ENCODE measurements around the gene INF2.

- TF ChIP-seq POLR2A (conservative IDR thresholded peaks at IDR 0.05) (no peak), CTCF (IDR thresholded peaks at IDR 0.05 in 2 of 3, conservative IDR thresholded peaks at IDR 0.05 in 1 of 3; ENCODE audit: insufficient read depth in 2 of 3, low read depth in 1 of 3, low read length in 3 of 3) (no peak), EZH2 (IDR thresholded peaks at IDR 0.05; ENCODE audit: borderline replicate concordance, low read depth, low read length) (no peak), MYC (IDR thresholded peaks at IDR 0.05; ENCODE audit: low read depth, low read length) (no peak), MYC (CRISPR knock-in tag; IDR thresholded peaks at IDR 0.05; ENCODE audit: borderline replicate concordance, low read depth) (no peak), SOX6 (IDR thresholded peaks at IDR 0.05) (no peak), YY1 (IDR thresholded peaks at IDR 0.05; ENCODE audit: borderline replicate concordance in 1 of 3, control insufficient read depth in 1 of 3, extremely low read depth in 1 of 3, insufficient read depth in 3 of 3, insufficient read length in 1 of 3, insufficient replicate concordance in 2 of 3, low read depth in 1 of 3, low read length in 2 of 3) (no peak), PTBP1 (IDR thresholded peaks at IDR 0.05; ENCODE audit: low read depth, low read length) (no peak)
Measured at GRCh38 chr14:104657563-104658324, 31.7 kb upstream of the INF2 start.

All from K562 (cell line).